ENCODE measurements around the gene ADARB2.
"Not testable (repeated sequence)": the region's sequence is repeated elsewhere in the genome, so short reads cannot be mapped to it uniquely, and the experiment has no call there.

Gene ADARB2

DNA sequence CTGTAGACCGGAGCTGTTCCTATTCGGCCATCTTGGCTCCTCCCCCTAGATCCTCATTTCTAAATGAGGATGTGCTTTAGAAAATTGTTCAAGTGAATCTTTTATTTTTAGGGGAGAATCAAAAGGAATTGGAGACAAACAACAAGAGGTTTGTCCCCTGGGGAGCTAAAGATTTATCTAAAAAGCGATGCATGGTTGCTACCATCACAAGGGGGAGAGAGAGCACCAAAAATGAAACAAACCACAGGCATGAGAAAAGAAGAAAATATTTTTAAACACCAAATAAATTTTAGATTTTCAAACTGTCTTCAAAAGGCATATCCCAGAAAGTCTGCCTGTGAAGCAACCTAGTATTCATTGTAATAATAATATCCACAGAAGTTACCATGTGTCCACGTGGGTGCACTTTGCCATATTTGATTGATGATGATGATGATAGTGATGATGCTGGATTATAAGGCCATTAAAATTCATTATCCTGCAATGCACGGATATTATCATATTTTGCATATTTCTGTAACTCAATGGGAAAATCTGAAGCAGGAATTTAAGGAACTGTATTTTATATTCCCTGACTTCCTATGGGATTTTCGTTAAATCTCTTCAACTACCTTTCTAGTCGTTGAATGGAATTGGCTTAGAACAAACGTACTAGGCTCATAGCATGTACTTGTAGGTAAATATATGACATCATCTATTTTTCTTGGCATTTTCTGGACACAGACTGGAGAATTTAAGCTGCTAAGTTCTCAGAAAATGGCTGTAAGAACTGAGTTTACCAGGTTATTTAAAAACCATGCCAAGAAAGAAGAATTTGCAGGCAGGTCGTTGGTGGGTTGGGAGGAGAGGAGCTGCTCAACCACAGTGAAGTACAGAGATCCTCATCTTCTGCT lies 509.6 kb downstream of the ADARB2 start:
- DNase-seq (ENCODE audit: extremely low spot score) = no peak
- TF ChIP-seq, protein P1, sequence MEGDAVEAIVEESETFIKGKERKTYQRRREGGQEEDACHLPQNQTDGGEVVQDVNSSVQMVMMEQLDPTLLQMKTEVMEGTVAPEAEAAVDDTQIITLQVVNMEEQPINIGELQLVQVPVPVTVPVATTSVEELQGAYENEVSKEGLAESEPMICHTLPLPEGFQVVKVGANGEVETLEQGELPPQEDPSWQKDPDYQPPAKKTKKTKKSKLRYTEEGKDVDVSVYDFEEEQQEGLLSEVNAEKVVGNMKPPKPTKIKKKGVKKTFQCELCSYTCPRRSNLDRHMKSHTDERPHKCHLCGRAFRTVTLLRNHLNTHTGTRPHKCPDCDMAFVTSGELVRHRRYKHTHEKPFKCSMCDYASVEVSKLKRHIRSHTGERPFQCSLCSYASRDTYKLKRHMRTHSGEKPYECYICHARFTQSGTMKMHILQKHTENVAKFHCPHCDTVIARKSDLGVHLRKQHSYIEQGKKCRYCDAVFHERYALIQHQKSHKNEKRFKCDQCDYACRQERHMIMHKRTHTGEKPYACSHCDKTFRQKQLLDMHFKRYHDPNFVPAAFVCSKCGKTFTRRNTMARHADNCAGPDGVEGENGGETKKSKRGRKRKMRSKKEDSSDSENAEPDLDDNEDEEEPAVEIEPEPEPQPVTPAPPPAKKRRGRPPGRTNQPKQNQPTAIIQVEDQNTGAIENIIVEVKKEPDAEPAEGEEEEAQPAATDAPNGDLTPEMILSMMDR (IDR thresholded peaks at IDR 0.05; ENCODE audit: control extremely low read depth, extremely low read depth, low read depth, missing control alignments) = no peak
- POLR2A ChIA-PET = no interaction called here
- CTCF ChIA-PET = no interaction called here

- DNase-seq (ENCODE audit: extremely low spot score); CTCF ChIA-PET; POLR2A ChIA-PET: not testable (repeated sequence)
Observed at GRCh38 chr10:1226907-1227306, 510.4 kb downstream of the ADARB2 start.

DNA sequence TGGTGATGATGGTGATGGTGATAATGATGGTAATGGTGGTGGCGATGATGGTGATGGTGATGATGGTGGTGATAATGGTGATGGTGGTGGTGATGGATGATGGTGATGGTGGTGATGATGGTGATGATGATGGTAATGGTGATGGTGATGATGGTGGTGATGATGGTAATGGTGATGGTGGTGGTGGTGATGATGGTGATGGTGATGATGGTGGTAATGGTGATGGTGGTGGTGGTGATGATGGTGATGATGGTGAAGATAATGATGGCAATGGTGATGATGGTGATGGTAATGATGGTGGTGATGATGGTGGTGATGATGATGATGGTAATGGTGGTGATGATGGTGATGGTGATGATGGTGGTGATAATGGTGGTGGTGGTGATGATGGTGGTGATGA lies 517.5 kb downstream of the ADARB2 start:
- CTCF ChIA-PET, POLR2A ChIA-PET: not testable (repeated sequence)

DNA sequence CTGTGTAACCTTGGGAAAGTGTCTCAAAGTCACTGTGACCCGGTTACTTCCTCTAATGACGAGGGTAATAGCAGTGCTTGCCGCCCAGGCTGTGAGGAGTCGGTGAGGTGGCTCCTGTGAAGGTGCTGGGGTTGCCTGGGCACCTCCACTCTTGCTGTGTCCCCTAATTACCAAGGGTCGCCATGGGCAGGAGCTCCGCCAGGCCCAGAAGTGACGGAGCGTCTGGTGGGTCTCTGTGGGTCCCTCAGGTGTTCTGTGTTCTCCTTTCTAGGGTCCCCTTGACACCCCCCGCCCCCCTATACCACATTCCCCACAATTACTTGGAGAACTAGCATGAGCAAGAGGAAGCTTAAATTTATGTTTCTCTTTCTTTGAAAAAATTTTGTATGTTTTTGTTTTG lies 519.7 kb downstream of the ADARB2 start:
- POLR2A ChIA-PET = no interaction called here
- CTCF ChIA-PET = no interaction called here
- DNase-seq (ENCODE audit: extremely low spot score) = no peak
- TF ChIP-seq, protein P1 (IDR thresholded peaks at IDR 0.05; ENCODE audit: control extremely low read depth, extremely low read depth, low read depth, missing control alignments) = no peak

More for the DNA sequence above, 517.5 kb downstream of the ADARB2 start:
- DNase-seq (ENCODE audit: extremely low spot score) = not testable (repeated sequence)

- TF ChIP-seq, protein P1 (IDR thresholded peaks at IDR 0.05; ENCODE audit: control extremely low read depth, extremely low read depth, low read depth, missing control alignments) = no peak
- no peak for DNase-seq (ENCODE audit: extremely low spot score)
- CTCF ChIA-PET = no interaction called here
- POLR2A ChIA-PET = no interaction called here
Observed at GRCh38 chr10:1217237-1217587, 520.1 kb downstream of the ADARB2 start.

DNA sequence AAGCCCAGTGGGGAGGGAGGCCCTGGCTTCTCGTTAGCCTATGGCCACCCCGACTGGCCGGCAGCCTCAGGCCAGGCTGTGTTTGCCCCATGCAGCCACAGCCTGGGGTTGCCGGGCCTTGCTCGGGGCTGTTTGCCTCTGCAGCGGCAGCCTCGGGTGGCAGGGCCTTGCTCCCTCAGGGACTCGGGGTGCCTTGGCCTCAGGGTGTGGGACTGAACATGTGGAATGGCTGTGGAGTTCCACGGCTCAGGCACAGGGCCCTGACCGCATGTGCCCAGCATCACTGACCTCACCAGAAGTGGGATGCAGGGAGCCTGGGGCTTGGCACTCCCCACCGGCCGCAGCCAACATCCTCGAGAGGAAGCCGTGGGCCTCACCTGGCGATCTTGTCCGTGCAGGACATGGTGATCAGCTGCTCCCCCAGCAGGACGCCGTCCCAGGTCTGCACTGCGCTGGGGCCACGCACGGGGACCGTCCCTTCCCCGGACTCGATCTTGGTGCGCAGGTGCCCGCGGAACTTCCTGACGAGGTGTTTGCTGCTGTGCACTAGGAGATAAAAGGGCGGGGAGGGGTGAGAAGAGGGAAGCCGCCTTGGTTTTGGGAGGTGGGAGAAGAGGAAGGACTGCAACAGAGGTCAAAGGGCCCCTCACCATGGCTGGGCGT lies 520.6 kb downstream of the ADARB2 start:
- ChIA-PET CTCF (no interaction called here), POLR2A (no interaction called here)
- TF ChIP-seq, protein P1 (IDR thresholded peaks at IDR 0.05; ENCODE audit: control extremely low read depth, extremely low read depth, low read depth, missing control alignments) = no peak
- DNase-seq (ENCODE audit: extremely low spot score) = no peak

GRCh38 chr10:1215862-1216573 lies 521.3 kb downstream of the ADARB2 start:
- POLR2A ChIA-PET = no interaction called here
- TF ChIP-seq, protein P1 (IDR thresholded peaks at IDR 0.05; ENCODE audit: control extremely low read depth, extremely low read depth, low read depth, missing control alignments) = no peak
- CTCF ChIA-PET = no interaction called here
- DNase-seq (ENCODE audit: extremely low spot score) = no peak

All from GM10248 (cell line).